A549 (cell line): ENCODE results near the gene PRTFDC1.

Experiments used
- CTCF ChIP-seq: fragments of >200 bp; sonication (Bioruptor Twin); formaldehyde crosslinking; IDR thresholded peaks from 3 replicates; pipeline ENCODE4 v1.5.1; 2016
- NR3C1 ChIP-seq: fragments of >200 bp; sonication (Bioruptor Twin); formaldehyde crosslinking; IDR thresholded peaks from 3 replicates; pipeline ENCODE4 v1.6.1; 2017
- POLR2A ChIP-seq: IDR thresholded peaks from 2 replicates; pipeline ENCODE4 v1.6.1; 2012; ENCODE audit warnings: mild to moderate bottlenecking, low read length
- REST ChIP-seq: fragments of 200-600 bp; sonication (generic); IDR thresholded peaks from 2 replicates; pipeline ENCODE4 v1.6.1; 2016; ENCODE audit warnings: antibody characterized with exemption, mild to moderate bottlenecking, moderate library complexity
- RFX5 ChIP-seq: fragments of 450-650 bp; IDR thresholded peaks from 2 replicates; pipeline ENCODE4 v1.7.1; 2014; ENCODE audit warnings: antibody characterized with exemption, mild to moderate bottlenecking, moderate library complexity
- TP53 ChIP-seq: fragments of 250-450 bp; sonication (Bioruptor Pico); IDR thresholded peaks from 2 replicates; pipeline ENCODE4 v1.5.0; 2021; ENCODE audit warnings: mild to moderate bottlenecking, moderate library complexity
- ZSCAN20 ChIP-seq: fragments of 250-450 bp; sonication (Bioruptor Pico); IDR thresholded peaks from 2 replicates; pipeline ENCODE4 v1.8.0; 2022; ENCODE audit warnings: mild to moderate bottlenecking, moderate library complexity

- TF ChIP-seq POLR2A (no peak), REST (no peak), ZSCAN20 (CRISPR knock-in tag) (no peak), CTCF (no peak), RFX5 (no peak), NR3C1 (no peak), TP53 (no peak)
Measured at GRCh38 chr10:24824124-24824523, 128.3 kb downstream of the PRTFDC1 start.
